GM23338 (cell line): ENCODE data around the gene MZB1. TPM values are rescaled to one million over a fixed set of nuclear protein-coding genes. Genes with fewer than 3 reads are reported as not detected.

Experiments used
- ATAC-seq: fragments of 200-7000 bp; cut with Tn5 transposase; 3 replicates; pipeline ENCODE4 v1.9.1; 2020
- DNase-seq: peaks from one replicate; pipeline ENCODE4 v3.0.0-alpha.2; 2015; ENCODE audit warnings: low spot score
- H2AFZ ChIP-seq: fragments of 200-600 bp; sonication (generic); 2 replicates; pipeline ENCODE4 v1.8.0; 2016; ENCODE audit warnings: antibody characterized with exemption, mild to moderate bottlenecking, moderate library complexity
- H3F3A ChIP-seq: fragments of 200-600 bp; sonication (generic); replicated peaks from 2 replicates; pipeline ENCODE4 v1.8.0; 2017; ENCODE audit warnings: antibody characterized with exemption, mixed run types, low read depth
- H3K27ac ChIP-seq: fragments of 200-600 bp; sonication (generic); 2 replicates; pipeline ENCODE4 v1.6.1; 2016; ENCODE audit warnings: low read depth
- H3K27me3 ChIP-seq: fragments of 200-600 bp; sonication (generic); 2 replicates; pipeline ENCODE4 v1.8.0; 2016; ENCODE audit warnings: mild to moderate bottlenecking, mixed run types, moderate library complexity; ENCODE audit not compliant: insufficient read depth
- H3K36me3 ChIP-seq: fragments of 200-600 bp; sonication (generic); 2 replicates; pipeline ENCODE4 v1.8.0; 2016; ENCODE audit warnings: mild to moderate bottlenecking; ENCODE audit not compliant: insufficient read depth
- H3K4me1 ChIP-seq: fragments of 200-600 bp; sonication (generic); 2 replicates; pipeline ENCODE4 v1.8.0; 2016; ENCODE audit warnings: mild to moderate bottlenecking, moderate library complexity; ENCODE audit not compliant: insufficient read depth
- H3K4me2 ChIP-seq: fragments of 200-600 bp; sonication (generic); 2 replicates; pipeline ENCODE4 v1.7.1; 2017; ENCODE audit warnings: mixed run types
- H3K4me3 ChIP-seq: fragments of 200-600 bp; sonication (generic); 2 replicates; pipeline ENCODE4 v1.6.1; 2016; ENCODE audit warnings: mixed run types
- H3K79me2 ChIP-seq: fragments of 200-600 bp; sonication (generic); replicated peaks from 2 replicates; pipeline ENCODE4 v1.8.0; 2017; ENCODE audit warnings: mild to moderate bottlenecking; ENCODE audit not compliant: insufficient read depth
- H3K9me2 ChIP-seq: fragments of 200-600 bp; sonication (generic); 2 replicates; pipeline ENCODE4 v1.8.0; 2017; ENCODE audit not compliant: insufficient read depth
- H4K20me1 ChIP-seq: fragments of 200-600 bp; sonication (generic); replicated peaks from 2 replicates; pipeline ENCODE4 v1.8.0; 2017; ENCODE audit warnings: mild to moderate bottlenecking; ENCODE audit not compliant: insufficient read depth
- H3K27ac Mint-ChIP-seq: 2 replicates; pipeline ENCODE4 v1.8.0; 2020; ENCODE audit warnings: inconsistent platforms, mild to moderate bottlenecking, moderate library complexity, mixed read lengths
- H3K27me3 Mint-ChIP-seq: 3 replicates; pipeline ENCODE4 v1.8.0; 2022; ENCODE audit warnings: low read depth, mild to moderate bottlenecking, moderate library complexity, mixed read lengths, inconsistent platforms; ENCODE audit not compliant: insufficient read depth, poor library complexity
- H3K36me3 Mint-ChIP-seq: 3 replicates; pipeline ENCODE4 v1.8.0; 2021; ENCODE audit warnings: low read depth, mild to moderate bottlenecking, inconsistent platforms, moderate library complexity, mixed read lengths
- H3K4me1 Mint-ChIP-seq: 3 replicates; pipeline ENCODE4 v1.8.0; 2020; ENCODE audit warnings: mild to moderate bottlenecking, inconsistent platforms, mixed read lengths
- H3K4me3 Mint-ChIP-seq: 3 replicates; pipeline ENCODE4 v1.8.0; 2021; ENCODE audit warnings: moderate library complexity, mild to moderate bottlenecking, inconsistent platforms, mixed read lengths
- H3K9me3 Mint-ChIP-seq: 3 replicates; pipeline ENCODE4 v1.8.0; 2020; ENCODE audit warnings: moderate library complexity, mild to moderate bottlenecking, inconsistent platforms, mixed read lengths
- CREB1 ChIP-seq: fragments of 250-450 bp; sonication (Bioruptor Pico); IDR thresholded peaks from 2 replicates; pipeline ENCODE4 v1.5.0; 2020; ENCODE audit warnings: low read depth, mild to moderate bottlenecking, moderate library complexity
- EZH2 ChIP-seq: fragments of 200-600 bp; sonication (generic); IDR thresholded peaks from one replicate; pipeline ENCODE4 v1.8.0; 2017; ENCODE audit warnings: antibody characterized with exemption, mild to moderate bottlenecking, low read depth; ENCODE audit not compliant: unreplicated experiment
- EZH2phosphoT487 ChIP-seq: fragments of 200-600 bp; sonication (generic); IDR thresholded peaks from one replicate; pipeline ENCODE4 v1.8.1; 2018; ENCODE audit warnings: antibody characterized with exemption; ENCODE audit not compliant: unreplicated experiment
- JUNB ChIP-seq: IDR thresholded peaks from one replicate; pipeline ENCODE4 v1.6.1; 2016; ENCODE audit warnings: antibody characterized with exemption; ENCODE audit not compliant: unreplicated experiment
- NANOG ChIP-seq: IDR thresholded peaks from 2 replicates; pipeline ENCODE4 v1.6.1; 2016; ENCODE audit warnings: antibody characterized with exemption, borderline replicate concordance
- POLR2AphosphoS5 ChIP-seq: IDR thresholded peaks from 2 replicates; pipeline ENCODE4 v1.6.1; 2016; ENCODE audit warnings: antibody characterized with exemption, low read depth
- STAT1 ChIP-seq: IDR thresholded peaks from one replicate; pipeline ENCODE4 v1.6.1; 2016; ENCODE audit warnings: antibody characterized with exemption; ENCODE audit not compliant: unreplicated experiment
- ZNF114 ChIP-seq: fragments of 250-450 bp; sonication (Bioruptor Pico); IDR thresholded peaks from 2 replicates; pipeline ENCODE4 v1.5.0; 2020; ENCODE audit warnings: mild to moderate bottlenecking, moderate library complexity
- ZNF331 ChIP-seq: fragments of 250-450 bp; sonication (Bioruptor Pico); IDR thresholded peaks from 2 replicates; pipeline ENCODE4 v1.5.0; 2020; ENCODE audit warnings: low read depth, mild to moderate bottlenecking, moderate library complexity
- polyA plus RNA-seq: library from polyadenylated mRNA; unstranded; fragments of >200 nt; fragmentation: Nextera tagmentation; extraction: Ambion mirVana; gene quantifications from 2 replicates; pipeline ENCODE4 v1.2.1, GENCODE V29; 2016
- total RNA-seq: library from RNA; depleted of rRNA; stranded (reverse); fragments of >200 nt; shearing (Covaris generic); gene quantifications from 2 replicates; pipeline ENCODE4 v1.2.3, GENCODE V29; 2014
- TF ChIP-seq, protein P1 (sequence below), 2 experiments: fragments of 200-600 bp in 1 of 2; sonication (generic) in 1 of 2; conservative IDR thresholded peaks; 2 replicates each; pipeline versions ENCODE4 v1.5.1 to v1.6.1; 2016 to 2017; ENCODE audit warnings: antibody characterized with exemption in 2 of 2, low read depth in 2 of 2, mild to moderate bottlenecking in 2 of 2, moderate library complexity in 1 of 2
- TF ChIP-seq, protein P2 (sequence below): IDR thresholded peaks from 2 replicates; pipeline ENCODE4 v1.6.1; 2016; ENCODE audit warnings: antibody characterized with exemption
- TF ChIP-seq, protein P3 (sequence below): IDR thresholded peaks from one replicate; pipeline ENCODE4 v1.6.1; 2018; ENCODE audit warnings: antibody characterized with exemption; ENCODE audit not compliant: unreplicated experiment
- TF ChIP-seq, protein P4 (sequence below): fragments of 250-450 bp; sonication (Bioruptor Pico); IDR thresholded peaks from 2 replicates; pipeline ENCODE4 v1.5.0; 2020; ENCODE audit warnings: mild to moderate bottlenecking, moderate library complexity

The MZB1 gene
- total and polyA plus RNA-seq, 2 experiments from 2014 or later = 0.52 to 1.6 TPM

DNA sequence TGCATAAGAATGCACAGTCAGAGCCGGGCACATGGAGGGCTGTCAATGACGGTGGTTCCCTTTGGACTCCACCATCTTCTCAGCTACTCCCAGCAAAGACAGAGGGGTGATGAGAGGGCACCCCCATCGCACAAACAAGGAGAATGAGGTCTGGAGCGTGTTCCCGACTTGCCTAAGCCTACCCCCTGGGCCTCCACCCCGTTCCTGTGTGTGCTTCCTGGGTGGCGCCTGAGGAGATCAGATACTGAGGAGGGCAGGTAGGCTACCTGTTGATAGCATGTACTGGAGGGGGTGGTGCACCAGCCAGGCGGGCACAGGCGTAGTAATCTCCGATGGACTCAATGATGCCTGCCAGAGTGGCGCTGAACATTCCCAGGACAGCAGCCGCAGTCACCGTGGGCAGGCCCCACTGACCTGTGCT lies 10.8 kb downstream of the MZB1 start:
- Histone ChIP-seq H3K4me1 (peaks cover 4% of the 10 kb centered on the region; the same call in 1 of the 2 replicates), H4K20me1 (no peaks in the 10 kb centered on the region; the same call in 1 of the 2 replicates), H3K4me2 (peak overlapping the region; percentile 71; the same call in 1 of the 2 replicates), H3K4me3 (0 out of 2 replicates have a peak overlapping the region, but pooled peaks have one; percentile 35), H2AFZ (no peak overlapping the region), H3K36me3 (no peaks in the 10 kb centered on the region), H3F3A (no peaks in the 10 kb centered on the region; the same call in 1 of the 2 replicates), H3K9me2 (no peaks in the 10 kb centered on the region), H3K27me3 (no peaks in the 10 kb centered on the region), H3K27ac (no peak overlapping the region), H3K79me2 (no peaks in the 10 kb centered on the region)
- H3K9me3 Mint-ChIP-seq = no peaks in the 10 kb centered on the region
- DNase-seq = no peak
- H3K4me3 Mint-ChIP-seq = no peak overlapping the region
- TF ChIP-seq, protein P1, sequence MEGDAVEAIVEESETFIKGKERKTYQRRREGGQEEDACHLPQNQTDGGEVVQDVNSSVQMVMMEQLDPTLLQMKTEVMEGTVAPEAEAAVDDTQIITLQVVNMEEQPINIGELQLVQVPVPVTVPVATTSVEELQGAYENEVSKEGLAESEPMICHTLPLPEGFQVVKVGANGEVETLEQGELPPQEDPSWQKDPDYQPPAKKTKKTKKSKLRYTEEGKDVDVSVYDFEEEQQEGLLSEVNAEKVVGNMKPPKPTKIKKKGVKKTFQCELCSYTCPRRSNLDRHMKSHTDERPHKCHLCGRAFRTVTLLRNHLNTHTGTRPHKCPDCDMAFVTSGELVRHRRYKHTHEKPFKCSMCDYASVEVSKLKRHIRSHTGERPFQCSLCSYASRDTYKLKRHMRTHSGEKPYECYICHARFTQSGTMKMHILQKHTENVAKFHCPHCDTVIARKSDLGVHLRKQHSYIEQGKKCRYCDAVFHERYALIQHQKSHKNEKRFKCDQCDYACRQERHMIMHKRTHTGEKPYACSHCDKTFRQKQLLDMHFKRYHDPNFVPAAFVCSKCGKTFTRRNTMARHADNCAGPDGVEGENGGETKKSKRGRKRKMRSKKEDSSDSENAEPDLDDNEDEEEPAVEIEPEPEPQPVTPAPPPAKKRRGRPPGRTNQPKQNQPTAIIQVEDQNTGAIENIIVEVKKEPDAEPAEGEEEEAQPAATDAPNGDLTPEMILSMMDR (conservative IDR thresholded peaks at IDR 0.05; ENCODE audit: low read depth in 2 of 2) = no peak
- TF ChIP-seq ZNF331 (no peak), EZH2 (no peak), POLR2AphosphoS5 (no peak), ZNF114 (CRISPR knock-in tag) (no peak), CREB1 (CRISPR knock-in tag) (no peak), JUNB (no peak), STAT1 (no peak), NANOG (no peak), EZH2phosphoT487 (no peak)
- TF ChIP-seq, protein P2, sequence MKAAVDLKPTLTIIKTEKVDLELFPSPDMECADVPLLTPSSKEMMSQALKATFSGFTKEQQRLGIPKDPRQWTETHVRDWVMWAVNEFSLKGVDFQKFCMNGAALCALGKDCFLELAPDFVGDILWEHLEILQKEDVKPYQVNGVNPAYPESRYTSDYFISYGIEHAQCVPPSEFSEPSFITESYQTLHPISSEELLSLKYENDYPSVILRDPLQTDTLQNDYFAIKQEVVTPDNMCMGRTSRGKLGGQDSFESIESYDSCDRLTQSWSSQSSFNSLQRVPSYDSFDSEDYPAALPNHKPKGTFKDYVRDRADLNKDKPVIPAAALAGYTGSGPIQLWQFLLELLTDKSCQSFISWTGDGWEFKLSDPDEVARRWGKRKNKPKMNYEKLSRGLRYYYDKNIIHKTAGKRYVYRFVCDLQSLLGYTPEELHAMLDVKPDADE = no peak
- TF ChIP-seq, protein P3, sequence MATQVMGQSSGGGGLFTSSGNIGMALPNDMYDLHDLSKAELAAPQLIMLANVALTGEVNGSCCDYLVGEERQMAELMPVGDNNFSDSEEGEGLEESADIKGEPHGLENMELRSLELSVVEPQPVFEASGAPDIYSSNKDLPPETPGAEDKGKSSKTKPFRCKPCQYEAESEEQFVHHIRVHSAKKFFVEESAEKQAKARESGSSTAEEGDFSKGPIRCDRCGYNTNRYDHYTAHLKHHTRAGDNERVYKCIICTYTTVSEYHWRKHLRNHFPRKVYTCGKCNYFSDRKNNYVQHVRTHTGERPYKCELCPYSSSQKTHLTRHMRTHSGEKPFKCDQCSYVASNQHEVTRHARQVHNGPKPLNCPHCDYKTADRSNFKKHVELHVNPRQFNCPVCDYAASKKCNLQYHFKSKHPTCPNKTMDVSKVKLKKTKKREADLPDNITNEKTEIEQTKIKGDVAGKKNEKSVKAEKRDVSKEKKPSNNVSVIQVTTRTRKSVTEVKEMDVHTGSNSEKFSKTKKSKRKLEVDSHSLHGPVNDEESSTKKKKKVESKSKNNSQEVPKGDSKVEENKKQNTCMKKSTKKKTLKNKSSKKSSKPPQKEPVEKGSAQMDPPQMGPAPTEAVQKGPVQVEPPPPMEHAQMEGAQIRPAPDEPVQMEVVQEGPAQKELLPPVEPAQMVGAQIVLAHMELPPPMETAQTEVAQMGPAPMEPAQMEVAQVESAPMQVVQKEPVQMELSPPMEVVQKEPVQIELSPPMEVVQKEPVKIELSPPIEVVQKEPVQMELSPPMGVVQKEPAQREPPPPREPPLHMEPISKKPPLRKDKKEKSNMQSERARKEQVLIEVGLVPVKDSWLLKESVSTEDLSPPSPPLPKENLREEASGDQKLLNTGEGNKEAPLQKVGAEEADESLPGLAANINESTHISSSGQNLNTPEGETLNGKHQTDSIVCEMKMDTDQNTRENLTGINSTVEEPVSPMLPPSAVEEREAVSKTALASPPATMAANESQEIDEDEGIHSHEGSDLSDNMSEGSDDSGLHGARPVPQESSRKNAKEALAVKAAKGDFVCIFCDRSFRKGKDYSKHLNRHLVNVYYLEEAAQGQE = no peak
- TF ChIP-seq, protein P4, sequence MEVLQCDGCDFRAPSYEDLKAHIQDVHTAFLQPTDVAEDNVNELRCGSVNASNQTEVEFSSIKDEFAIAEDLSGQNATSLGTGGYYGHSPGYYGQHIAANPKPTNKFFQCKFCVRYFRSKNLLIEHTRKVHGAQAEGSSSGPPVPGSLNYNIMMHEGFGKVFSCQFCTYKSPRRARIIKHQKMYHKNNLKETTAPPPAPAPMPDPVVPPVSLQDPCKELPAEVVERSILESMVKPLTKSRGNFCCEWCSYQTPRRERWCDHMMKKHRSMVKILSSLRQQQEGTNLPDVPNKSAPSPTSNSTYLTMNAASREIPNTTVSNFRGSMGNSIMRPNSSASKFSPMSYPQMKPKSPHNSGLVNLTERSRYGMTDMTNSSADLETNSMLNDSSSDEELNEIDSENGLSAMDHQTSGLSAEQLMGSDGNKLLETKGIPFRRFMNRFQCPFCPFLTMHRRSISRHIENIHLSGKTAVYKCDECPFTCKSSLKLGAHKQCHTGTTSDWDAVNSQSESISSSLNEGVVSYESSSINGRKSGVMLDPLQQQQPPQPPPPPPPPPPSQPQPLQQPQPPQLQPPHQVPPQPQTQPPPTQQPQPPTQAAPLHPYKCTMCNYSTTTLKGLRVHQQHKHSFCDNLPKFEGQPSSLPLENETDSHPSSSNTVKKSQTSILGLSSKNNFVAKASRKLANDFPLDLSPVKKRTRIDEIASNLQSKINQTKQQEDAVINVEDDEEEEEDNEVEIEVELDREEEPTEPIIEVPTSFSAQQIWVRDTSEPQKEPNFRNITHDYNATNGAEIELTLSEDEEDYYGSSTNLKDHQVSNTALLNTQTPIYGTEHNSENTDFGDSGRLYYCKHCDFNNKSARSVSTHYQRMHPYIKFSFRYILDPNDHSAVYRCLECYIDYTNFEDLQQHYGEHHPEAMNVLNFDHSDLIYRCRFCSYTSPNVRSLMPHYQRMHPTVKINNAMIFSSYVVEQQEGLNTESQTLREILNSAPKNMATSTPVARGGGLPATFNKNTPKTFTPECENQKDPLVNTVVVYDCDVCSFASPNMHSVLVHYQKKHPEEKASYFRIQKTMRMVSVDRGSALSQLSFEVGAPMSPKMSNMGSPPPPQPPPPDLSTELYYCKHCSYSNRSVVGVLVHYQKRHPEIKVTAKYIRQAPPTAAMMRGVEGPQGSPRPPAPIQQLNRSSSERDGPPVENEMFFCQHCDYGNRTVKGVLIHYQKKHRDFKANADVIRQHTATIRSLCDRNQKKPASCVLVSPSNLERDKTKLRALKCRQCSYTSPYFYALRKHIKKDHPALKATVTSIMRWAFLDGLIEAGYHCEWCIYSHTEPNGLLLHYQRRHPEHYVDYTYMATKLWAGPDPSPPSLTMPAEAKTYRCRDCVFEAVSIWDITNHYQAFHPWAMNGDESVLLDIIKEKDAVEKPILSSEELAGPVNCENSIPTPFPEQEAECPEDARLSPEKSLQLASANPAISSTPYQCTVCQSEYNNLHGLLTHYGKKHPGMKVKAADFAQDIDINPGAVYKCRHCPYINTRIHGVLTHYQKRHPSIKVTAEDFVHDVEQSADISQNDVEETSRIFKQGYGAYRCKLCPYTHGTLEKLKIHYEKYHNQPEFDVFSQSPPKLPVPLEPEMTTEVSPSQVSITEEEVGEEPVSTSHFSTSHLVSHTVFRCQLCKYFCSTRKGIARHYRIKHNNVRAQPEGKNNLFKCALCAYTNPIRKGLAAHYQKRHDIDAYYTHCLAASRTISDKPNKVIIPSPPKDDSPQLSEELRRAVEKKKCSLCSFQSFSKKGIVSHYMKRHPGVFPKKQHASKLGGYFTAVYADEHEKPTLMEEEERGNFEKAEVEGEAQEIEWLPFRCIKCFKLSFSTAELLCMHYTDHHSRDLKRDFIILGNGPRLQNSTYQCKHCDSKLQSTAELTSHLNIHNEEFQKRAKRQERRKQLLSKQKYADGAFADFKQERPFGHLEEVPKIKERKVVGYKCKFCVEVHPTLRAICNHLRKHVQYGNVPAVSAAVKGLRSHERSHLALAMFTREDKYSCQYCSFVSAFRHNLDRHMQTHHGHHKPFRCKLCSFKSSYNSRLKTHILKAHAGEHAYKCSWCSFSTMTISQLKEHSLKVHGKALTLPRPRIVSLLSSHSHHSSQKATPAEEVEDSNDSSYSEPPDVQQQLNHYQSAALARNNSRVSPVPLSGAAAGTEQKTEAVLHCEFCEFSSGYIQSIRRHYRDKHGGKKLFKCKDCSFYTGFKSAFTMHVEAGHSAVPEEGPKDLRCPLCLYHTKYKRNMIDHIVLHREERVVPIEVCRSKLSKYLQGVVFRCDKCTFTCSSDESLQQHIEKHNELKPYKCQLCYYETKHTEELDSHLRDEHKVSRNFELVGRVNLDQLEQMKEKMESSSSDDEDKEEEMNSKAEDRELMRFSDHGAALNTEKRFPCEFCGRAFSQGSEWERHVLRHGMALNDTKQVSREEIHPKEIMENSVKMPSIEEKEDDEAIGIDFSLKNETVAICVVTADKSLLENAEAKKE = no peak
- peaks cover 8% of the 10 kb centered on the region for H3K27me3 Mint-ChIP-seq
- no peak overlapping the region for H3K27ac Mint-ChIP-seq
- no peak for ATAC-seq
- peaks cover 2% of the 10 kb centered on the region; the same call in 1 of the 3 replicates for H3K36me3 Mint-ChIP-seq
- H3K4me1 Mint-ChIP-seq = peaks cover 10% of the 10 kb centered on the region; the same call in 2 of the 3 replicates
